GM04503 (cell line): ENCODE results near the gene SERPINE3.

Experiments used
- DNase-seq: peaks from one replicate; pipeline ENCODE4 v3.0.0-alpha.2; 2012; ENCODE audit warnings: low read depth

SERPINE3 gene

DNA sequence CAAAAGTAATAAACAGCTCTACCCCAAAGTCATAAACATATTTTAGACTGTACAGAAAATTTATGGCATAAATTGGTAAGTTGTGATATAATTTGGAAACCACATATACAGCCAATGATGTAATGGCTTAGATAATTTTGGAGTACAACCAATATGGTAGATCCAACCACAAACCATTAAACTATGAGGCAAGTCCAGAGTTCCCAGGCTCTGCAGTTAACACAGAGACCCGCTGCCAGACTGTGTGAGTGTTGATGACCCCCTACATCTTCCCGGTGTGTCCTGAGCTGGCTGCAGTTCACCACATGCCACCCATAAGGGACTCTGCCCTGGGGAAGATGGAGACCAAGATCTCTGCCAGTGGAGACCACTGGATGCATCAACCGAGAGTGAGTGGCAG lies 9.9 kb upstream of the SERPINE3 start:
- DNase-seq = no peak

DNA sequence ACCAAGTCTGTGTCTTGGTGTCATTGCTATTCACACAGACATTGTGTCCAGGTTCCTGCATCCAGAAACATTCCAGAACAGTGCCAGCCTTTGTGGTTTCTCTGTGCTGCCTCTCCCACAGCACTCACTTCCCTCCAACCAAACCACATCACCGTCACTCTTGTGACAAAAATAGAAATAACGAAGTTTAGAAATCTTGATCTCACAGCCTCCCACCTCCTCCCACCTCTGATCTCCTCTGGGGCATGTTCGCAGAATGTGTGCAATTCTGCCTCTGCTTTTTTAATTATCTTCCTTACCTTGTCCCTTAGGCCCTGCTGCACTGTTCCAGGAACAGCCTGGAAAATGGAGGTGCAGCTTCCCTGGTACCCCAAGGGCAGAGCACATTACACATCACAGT lies 8.7 kb upstream of the SERPINE3 start:
- DNase-seq = peak; percentile 55

DNA sequence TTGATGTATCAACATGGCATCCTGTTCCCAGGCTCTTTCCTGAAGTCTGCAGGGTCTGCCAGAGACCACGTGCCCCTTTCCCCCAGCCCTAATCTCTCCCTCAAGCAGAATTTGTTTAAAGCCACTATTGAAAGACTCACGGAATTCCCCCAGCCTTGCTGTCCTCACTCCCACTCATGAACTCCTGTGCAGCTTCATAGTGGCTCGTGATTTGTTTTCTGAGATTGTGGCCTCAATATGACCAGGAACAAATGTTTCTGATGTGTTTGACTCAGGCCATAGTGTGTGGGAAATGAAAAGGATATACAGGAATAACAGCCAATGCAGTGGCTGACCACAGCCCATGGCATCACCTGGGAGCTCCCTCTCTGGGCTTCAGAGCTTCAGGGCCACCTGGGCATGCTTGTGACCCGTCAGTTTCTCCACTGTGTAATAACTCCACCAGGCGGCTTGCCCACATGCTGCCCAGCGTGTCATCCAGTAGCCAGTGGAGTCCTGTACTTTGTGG lies 8.1 kb upstream of the SERPINE3 start:
- no peak for DNase-seq

DNA sequence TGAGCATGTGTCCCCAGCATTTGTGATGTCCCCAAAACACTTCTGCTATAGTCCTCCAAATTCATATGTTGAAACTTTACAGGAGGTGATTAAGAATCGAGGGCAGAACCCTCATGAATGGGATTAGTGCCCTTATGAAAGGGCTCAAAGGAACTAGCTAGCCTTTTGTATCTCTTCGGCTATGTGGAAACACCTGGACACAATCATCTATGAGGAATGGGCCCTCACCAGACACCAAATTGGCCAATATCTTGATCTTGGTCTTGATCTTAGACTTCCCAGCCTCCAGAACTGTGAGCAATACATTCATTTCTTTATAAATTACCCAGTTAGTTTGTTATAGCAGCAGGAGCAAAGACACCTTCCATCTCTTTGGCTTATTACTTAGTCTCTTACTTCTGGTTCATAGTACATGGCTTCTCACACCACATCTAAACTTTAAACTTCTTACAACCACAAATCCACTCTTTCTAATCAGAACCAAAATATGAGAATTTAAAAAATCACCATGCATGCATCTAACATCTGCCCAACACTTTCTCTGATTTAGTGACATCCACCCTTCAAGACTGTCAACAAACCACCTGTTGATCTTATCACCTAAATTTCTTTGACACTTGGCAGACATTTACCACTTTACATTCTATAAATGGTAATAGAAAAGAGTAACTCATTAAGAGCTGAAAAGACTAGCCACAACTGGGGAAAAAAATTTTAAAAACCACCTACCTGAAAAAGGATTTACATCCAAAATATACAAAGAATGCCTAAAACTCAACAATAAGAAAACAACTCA lies 6.7 kb upstream of the SERPINE3 start:
- no peak for DNase-seq

DNA sequence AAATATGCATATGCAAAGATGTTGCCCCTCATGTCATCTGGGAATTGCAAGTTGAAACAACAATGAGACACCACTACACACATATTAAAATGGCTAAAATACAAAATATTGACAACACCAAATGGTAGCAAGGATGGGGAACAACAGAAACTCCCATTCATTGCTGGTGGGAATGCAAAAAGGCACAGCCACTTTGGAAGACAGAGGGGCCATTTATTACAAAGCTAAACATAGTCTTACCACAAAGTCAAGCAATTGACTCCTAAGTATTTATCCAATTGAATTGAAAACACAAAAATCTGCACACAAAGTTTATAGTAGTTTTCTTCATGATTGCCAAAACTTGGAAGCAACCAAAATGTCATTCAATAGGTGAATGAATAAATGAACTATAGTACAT lies 6.1 kb upstream of the SERPINE3 start:
- no peak for DNase-seq

DNA sequence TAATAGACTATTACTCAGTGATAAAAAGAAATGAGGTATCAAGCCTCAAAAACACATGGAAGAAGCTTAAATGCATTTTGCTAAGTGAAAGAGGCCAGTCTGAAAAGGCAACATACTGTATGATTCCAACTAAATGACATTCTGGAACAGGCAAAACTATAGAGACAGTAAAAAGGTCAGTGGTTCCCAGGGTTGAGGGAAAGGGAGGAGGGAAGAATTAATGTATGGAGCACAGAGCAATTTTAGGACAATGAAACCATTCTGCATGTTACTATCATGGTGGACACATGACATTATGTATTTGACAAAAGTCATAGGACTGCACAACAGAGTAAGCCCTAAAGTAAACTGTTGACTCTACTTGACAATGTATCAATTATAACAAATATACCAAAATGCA lies 5.7 kb upstream of the SERPINE3 start:
- no peak for DNase-seq

DNA sequence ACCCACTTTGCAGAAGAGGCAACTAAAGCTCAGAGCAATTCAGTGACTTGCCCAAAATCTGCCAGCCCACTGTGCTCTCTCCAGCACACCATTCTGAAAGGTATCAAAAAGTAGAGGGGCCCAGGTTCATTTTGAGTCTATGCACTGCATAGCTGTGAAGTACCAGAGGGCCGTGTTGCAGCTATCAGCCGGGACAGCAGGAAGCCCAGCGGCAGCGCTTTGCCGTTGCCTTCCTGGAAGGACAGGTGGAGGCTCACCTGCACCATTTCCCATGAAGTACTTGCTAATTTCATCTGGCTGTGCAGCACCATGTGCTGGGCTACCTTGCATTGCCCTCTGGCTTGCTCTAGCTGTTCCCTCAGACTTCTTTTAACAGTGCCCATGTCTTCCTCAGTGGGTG lies 2.7 kb upstream of the SERPINE3 start:
- no peak for DNase-seq

DNA sequence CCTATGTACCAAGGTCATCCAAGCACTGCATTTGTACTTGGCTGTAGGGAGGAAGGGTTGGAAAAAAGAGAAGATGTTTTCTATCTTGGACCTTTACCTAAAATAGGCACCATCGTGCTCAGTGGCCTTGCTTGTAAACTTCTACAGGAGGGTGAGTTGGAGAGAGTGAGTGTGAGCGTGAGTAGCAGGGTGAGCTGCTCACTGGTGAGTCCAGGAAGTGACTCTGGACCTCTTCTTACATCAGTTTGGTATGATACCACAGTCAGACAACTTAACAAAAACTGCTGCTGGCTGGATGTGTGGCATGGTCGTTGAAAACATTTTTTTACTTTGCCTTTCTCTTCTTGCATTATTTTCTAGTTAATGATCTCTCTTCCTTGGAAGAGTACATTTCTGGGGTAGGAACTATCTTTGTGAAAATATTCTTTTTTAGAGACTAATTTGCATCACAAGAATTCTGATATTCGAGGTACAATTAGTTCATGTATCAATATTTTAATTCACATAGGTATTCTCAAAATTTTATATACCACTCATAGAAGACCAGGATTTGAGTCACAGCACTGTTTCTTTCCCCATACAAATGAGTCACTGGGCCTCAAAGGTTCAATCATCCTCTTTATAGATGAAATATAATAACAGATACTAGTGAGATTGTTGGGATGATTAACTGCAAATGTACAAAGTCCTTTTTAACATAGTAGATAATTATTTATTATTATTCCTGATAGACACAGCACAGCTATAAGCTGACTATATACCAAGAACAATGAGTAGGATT lies 651 bp downstream of the SERPINE3 start:
- no peak for DNase-seq

DNA sequence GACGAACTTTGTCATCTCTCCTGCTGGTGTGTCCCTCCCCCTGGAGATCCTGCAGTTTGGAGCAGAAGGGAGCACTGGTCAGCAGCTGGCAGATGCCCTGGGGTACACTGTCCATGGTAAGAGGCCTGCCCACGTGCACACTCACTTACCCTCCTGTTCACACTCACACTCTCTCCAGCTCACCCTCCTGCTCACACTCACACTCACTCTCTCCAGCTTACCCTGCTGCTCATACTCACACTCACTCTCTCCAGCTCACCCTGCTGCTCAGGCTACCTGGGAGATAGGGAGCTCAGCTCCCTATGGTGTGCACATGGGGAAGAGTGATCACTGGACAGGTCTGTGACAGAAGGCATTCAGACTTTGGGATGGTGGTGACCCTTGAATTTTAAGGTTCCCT lies 1.7 kb downstream of the SERPINE3 start:
- no peak for DNase-seq

DNA sequence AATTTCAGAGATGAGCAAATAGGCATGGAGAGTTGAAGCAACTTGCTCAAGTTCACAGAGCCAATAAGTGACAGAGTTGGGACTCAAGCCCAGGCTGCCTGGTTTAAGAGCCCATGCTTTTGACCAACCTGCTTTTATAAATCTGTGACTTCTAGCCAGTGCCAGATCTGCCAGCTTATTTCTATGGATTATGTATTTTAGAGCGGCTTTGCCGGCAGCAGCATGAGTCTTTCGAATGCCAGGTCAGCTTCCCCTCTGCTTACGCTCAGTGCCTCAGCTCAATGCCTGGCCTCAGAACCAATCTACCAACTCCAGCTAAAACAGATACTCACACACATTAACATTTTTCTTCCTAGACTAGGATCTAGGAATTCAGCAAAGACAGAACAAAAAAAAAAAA lies 2.3 kb downstream of the SERPINE3 start:
- DNase-seq = no peak

DNA sequence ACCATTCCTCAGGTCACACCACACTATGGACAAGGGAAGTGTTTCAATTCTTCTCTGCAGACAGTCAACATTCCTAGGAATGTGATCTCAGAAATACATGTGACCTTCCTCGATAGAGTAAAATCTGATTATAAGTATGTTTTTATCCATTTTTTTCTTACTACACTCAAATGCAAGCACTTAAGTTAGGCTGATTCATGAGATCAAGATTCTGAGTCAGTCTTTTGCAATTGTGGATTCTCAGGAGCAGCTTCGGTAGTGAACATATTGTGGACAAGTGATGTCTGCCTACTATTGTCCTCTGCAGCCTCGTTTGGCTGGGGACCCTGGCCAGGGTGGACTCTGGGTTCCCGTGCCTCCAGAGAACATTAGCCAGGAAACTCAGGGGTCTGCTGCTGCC lies 3.2 kb downstream of the SERPINE3 start:
- peak; percentile 41 for DNase-seq

DNA sequence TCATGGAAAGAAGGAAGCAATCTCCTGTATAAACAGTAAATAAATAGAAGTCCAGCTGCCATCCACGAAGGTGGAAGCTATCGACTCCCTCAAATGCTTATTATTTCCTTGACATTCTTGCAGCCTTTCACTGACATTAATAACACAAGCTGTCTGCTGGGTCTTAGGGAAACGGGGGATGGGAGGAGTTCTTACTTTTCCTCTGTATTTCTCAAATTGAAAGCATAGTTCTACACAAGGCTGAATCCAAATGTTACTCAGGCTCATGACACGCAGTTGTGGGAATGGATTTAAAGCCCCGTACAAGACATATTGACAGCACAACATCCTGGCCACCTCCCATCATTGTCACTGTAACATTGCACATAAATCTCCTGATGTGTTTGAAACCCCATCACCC lies 4.0 kb downstream of the SERPINE3 start:
- DNase-seq = no peak

DNA sequence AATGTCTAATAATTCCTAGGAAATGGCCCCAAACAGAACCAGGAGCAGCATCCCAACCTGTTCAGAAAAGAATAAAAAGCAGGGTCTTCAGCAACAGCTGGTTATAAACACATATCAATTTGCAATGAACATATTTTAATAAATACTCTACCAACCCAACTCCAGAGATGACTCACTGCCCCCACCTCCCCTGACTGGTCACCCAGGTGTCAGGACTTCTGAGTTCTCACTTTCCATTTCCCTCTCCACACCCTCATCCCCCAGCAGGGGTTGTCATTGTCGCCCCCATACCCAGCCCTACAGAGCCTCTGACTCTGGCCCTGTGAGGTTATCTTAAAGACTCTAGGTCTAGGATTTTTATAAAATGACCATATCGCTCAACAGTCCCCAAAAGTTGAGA lies 6.9 kb downstream of the SERPINE3 start:
- no peak for DNase-seq

DNA sequence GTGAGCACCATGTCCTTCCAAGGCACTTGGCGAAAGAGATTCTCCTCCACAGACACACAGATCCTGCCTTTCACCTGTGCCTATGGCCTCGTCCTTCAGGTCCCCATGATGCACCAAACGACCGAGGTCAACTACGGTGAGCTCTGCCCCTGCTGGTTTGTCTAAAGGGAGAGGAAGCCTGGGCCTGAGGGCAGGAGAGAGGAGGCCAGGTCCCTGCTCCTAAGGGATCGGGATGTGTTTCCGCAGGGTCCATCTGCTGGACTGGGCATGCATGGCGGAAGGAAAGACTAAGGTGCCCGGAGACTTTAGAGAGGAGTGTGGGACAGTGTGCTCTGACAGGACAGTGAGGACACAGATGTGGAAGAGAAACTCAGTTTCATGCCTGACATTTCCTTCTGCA lies 7.6 kb downstream of the SERPINE3 start:
- no peak for DNase-seq

DNA sequence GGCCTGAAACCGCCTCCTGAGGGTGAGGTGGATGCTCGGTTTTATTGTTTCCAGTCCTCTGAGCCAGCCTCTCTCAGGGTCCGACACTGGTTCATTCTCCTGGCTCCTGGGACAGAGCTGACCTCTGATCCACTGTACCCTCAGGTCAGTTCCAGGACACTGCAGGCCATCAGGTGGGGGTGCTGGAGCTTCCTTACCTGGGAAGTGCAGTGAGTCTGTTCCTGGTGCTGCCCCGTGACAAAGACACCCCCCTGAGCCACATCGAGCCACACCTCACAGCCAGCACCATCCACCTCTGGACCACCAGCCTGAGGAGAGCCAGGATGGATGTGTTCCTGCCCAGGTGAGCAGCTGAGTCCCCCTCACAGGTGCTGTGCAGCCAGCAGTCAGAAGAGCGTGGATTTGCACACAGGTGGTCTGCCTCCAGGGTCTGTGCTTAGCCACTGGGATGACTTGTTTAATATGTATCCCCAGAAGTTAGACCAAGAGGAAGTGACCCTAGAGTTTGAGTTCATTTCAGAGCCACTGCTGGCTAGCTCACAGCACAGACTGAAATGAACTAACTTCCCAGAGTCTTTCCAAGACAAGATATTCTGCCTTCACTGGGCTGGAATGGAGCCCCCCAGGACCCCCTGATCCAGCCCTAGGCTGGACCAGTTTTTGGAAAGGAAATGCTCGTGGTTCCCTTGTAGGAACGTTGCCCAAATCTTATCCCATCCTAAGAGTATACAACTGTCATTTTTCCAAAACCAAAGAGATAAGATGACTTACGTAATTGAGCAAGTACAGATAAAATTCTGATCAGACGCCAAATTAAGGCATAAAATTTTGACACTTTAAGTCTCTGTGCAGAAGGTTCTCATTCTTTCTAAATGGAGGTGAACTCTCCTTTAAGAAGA lies 8.8 kb downstream of the SERPINE3 start:
- no peak for DNase-seq

DNA sequence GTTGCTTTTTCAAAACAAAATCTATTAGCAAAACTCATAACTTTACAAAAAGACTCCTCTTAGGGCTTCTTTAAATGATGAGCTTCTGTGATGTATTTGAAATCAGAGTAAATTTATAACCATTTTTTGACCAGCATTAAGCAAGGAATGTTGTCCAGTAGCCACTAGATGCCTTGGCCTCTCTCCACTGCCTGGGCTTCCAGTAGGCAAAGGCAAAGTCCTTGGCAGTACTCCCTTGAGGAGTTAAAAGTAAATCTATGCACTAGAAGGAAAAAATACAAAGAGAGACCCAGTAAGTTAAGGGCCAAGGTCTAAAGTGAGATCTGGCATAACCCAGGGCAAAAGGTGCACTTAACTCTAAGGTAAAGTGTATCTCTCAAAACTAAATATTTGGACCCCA lies 9.5 kb downstream of the SERPINE3 start:
- DNase-seq = no peak

DNA sequence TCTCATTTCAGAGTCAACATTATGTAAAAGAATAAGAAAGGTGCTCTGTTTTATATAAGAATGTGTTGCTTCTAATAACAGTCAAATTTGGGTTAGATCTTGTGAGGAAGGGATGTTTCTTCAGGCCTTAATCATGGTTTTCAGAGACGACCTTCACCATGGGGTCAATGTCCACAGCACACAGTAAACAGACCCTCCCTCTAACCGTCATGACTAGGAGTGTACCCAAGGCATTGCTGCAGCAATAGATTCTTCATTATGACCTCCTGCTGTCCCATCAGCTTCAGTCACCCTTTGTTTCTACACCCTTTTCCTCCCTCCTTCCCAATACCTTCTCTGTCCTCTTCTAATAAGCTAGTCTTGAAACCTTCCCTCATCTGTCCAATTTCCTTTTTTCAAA lies 15.7 kb downstream of the SERPINE3 start:
- DNase-seq = no peak

DNA sequence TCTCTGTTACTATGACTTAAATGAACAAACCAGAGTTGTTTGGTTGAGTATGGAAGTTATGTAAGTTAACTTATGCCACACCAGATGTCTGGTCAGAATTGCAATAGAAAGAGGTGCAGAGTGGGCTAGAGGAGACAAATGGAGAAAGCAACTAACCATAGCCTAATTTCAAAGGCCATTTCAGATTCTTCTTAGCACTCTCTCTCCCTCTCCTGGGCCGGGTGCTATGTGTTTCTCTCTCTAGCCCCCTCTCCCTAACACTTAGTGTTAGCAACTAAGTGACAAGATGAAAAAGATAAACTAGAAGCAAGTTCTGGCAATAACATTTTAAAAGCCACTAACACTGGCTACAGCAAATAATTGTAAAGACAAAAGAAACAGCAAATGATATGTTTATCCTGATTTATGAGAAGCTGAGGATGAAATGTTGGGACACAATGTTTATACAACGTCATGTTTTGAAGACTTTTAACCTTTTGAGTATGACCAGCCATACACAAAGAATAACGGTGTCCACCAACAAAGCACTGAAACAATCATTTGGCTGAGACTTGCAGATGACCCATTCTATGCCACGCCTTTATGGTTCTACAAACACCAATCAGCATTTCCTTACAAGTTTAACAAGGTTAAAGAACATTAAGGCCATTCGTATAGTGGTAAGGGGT lies 18.6 kb downstream of the SERPINE3 start:
- DNase-seq = no peak

DNA sequence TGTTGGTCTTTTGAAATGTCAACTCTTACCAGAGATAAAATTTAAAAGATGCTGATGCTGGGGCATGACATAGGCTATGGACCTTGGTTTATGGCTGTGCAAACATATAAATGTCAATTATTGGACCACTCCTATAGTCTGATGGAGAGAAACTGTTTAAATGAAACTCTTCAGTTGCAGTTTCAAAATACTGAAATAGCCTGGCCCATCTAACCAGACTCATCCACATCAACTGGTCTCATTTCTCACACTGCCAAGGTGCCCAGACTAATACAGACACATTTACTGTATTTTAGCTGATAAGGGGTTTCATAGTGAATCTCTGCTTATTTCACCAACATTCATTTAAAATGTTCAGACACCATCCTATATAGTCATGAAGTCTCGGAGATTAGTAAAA lies 19.9 kb downstream of the SERPINE3 start:
- no peak for DNase-seq

DNA sequence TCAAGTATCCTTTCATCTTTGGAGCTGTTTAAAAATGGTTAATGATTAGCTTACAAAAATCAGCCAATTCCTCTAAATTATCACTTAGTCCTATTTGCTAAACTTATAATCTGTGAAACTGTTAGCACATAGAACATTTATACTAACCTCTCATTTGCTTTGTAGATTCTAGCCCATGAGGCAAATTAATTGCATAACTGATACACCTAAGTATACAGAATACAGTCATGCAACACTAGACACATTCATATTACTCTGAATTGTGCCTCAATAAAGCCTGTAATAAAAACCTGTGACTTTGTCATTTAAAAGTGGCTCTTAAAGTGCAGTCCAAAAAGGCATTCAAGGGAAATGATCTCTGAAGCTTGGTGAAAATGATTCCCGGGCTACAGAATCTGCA lies 21.0 kb downstream of the SERPINE3 start:
- DNase-seq = no peak

DNA sequence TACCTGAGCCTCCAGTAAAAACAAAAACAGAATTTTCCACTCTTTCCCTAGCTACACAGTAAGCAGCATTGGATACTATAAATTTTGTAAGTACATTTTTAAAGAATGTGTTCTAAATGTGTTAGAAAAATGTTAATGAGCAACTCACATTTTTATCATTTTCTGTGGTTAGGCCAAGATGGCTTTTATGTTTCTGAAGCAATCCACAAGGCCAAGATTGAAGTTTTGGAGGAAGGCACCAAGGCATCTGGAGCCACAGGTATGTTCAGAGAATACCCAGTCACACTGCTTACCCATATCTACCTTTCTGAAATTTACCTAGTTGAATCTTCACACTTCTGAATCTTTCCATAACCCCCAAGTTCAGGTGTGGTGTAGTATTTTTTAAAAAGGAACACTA lies 21.6 kb downstream of the SERPINE3 start:
- no peak for DNase-seq

DNA sequence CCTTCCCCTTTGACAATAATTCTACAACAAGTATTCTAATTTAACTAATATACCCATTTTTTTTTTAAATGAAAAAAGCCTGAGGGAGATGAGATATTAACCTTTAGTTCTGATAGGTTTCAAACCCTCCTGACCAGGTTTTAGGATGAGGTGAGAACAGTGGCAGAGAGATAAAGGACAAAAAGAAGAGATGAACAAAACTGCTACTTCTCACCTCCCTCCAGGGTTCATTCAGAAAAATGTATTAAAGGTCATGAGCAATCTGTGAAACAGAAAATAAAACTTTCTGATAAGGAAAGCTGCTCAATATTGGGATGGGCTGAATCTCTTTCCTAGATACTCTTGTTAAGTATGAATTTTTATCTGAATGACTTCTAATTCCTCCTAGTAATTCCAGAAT lies 24.1 kb downstream of the SERPINE3 start:
- DNase-seq = no peak
